Endothelial cell of umbilical vein (primary cell): Measurements from ENCODE around the gene APBA2. TPM values are rescaled to one million over a fixed set of nuclear protein-coding genes. Genes with fewer than 3 reads are reported as not detected.

Source experiments
- BruUV-seq: library from RNA; stranded (reverse); fragments of 400-500 nt; replicated peaks from 2 replicates; lab custom pipeline; 2021; lab: Mats Ljungman, UMichigan
- CTCF ChIA-PET: fragments of 300-600, 350-600 bp; sonication (Branson Sonifier 250); formaldehyde crosslinking; loops from one replicate; lab custom pipeline; 2021; ENCODE audit warnings: antibody characterized with exemption, inconsistent platforms; lab: Charles Lee
- POLR2A ChIA-PET: fragments of 300-600, 350-600 bp; sonication (Branson Sonifier 250); formaldehyde crosslinking; loops from one replicate; lab custom pipeline; 2021; ENCODE audit warnings: antibody characterized with exemption, inconsistent platforms; lab: Charles Lee
- DNase-seq: peaks from one replicate; pipeline ENCODE4 v3.0.0-alpha.2; 2011; ENCODE audit warnings: low read depth, low spot score
- FAIRE-seq: peaks from 2 replicates; lab custom pipeline; 2011; peaks lifted over from hg19 to GRCh38; lab: Jason Lieb, UNC
- H2AFZ ChIP-seq: 2 replicates; pipeline ENCODE4 v1.6.0; 2012; ENCODE audit warnings: low read depth, low read length, control low read depth, inconsistent platforms
- H3K27ac ChIP-seq: 2 replicates; pipeline ENCODE4 v1.5.1; 2011; ENCODE audit warnings: low read depth, mild to moderate bottlenecking, control low read depth, low read length, moderate library complexity; ENCODE audit not compliant: insufficient read depth
- H3K27me3 ChIP-seq, 2 experiments: 2 replicates each; pipeline versions ENCODE4 v1.6.0 to v1.6.1; 2011; ENCODE audit warnings: low read length in 2 of 2, mixed read lengths in 1 of 2; ENCODE audit not compliant: control insufficient read depth in 2 of 2, insufficient read depth in 2 of 2
- H3K36me3 ChIP-seq, 2 experiments: 2 replicates in 1 of 2; 3 replicates in 1 of 2; pipeline ENCODE4 v1.5.1; 2011; ENCODE audit warnings: low read length in 2 of 2, mild to moderate bottlenecking in 1 of 2, moderate library complexity in 1 of 2; ENCODE audit not compliant: control insufficient read depth in 2 of 2, insufficient read depth in 2 of 2; ENCODE audit errors: extremely low read depth in 1 of 2
- H3K4me1 ChIP-seq: 3 replicates; pipeline ENCODE4 v1.5.1; 2011; ENCODE audit warnings: mild to moderate bottlenecking, low read length; ENCODE audit not compliant: control insufficient read depth, insufficient read depth; ENCODE audit errors: extremely low read depth
- H3K4me2 ChIP-seq: 2 replicates; pipeline ENCODE4 v1.6.1; 2011; ENCODE audit warnings: low read length, control low read depth, mixed read lengths; ENCODE audit not compliant: insufficient read depth
- H3K4me3 ChIP-seq, 3 experiments: fragments of 200-600 bp in 1 of 3; sonication (generic), shearing (Covaris generic) in 1 of 3; replicated peaks in 1 of 3; 2 replicates each; pipeline ENCODE4 v1.5.1; 2011 to 2016; ENCODE audit warnings: control low read depth in 3 of 3, low read length in 3 of 3, mild to moderate bottlenecking in 2 of 3, inconsistent platforms in 1 of 3, low read depth in 1 of 3, moderate library complexity in 1 of 3; ENCODE audit not compliant: insufficient read depth in 1 of 3
- H3K79me2 ChIP-seq: 2 replicates; pipeline ENCODE4 v1.6.0; 2012; ENCODE audit warnings: low read length, inconsistent platforms; ENCODE audit not compliant: control insufficient read depth, insufficient read depth
- H3K9ac ChIP-seq: replicated peaks from 2 replicates; pipeline ENCODE3; 2011; ENCODE audit warnings: low read length, control low read depth; ENCODE audit not compliant: insufficient read depth; ENCODE audit errors: extremely low read depth
- H3K9me1 ChIP-seq: replicated peaks from 3 replicates; pipeline ENCODE4 v1.6.0; 2011; ENCODE audit warnings: mild to moderate bottlenecking, low read length; ENCODE audit not compliant: control insufficient read depth, insufficient read depth; ENCODE audit errors: extremely low read depth
- H3K9me3 ChIP-seq: replicated peaks from 2 replicates; pipeline ENCODE4 v1.5.1; 2012; ENCODE audit warnings: low read length, inconsistent platforms; ENCODE audit not compliant: control insufficient read depth, insufficient read depth
- H4K20me1 ChIP-seq: replicated peaks from 2 replicates; pipeline ENCODE3; 2011; ENCODE audit warnings: mild to moderate bottlenecking, low read length; ENCODE audit not compliant: control insufficient read depth, insufficient read depth; ENCODE audit errors: extremely low read depth
- CTCF ChIP-seq, 2 donors: IDR thresholded peaks; 1 replicate in 1 of 2; 2 replicates in 1 of 2; pipeline ENCODE4 v1.5.1; 2011; ENCODE audit warnings: low read length in 2 of 2, mild to moderate bottlenecking in 2 of 2, moderate library complexity in 2 of 2, control low read depth in 1 of 2, inconsistent platforms in 1 of 2, low read depth in 1 of 2; ENCODE audit not compliant: insufficient read depth in 1 of 2; ENCODE audit errors: extremely low read depth in 1 of 2
- FOS ChIP-seq: IDR thresholded peaks from 2 replicates; pipeline ENCODE4 v1.6.1; 2011; ENCODE audit warnings: mild to moderate bottlenecking, low read length, moderate library complexity, borderline replicate concordance; ENCODE audit not compliant: insufficient read depth
- MAX ChIP-seq: IDR thresholded peaks from 2 replicates; pipeline ENCODE4 v1.6.1; 2011; ENCODE audit not compliant: insufficient read depth, insufficient read length
- MYC ChIP-seq: IDR thresholded peaks from one replicate; pipeline ENCODE4 v1.6.1; 2011; ENCODE audit warnings: mild to moderate bottlenecking, low read depth, low read length
- POLR2A ChIP-seq: IDR thresholded peaks from 2 replicates; pipeline ENCODE4 v1.6.1; 2012; ENCODE audit warnings: low read depth, mild to moderate bottlenecking, control low read depth, low read length
- dilution Hi-C: fragments of 300-500 bp; cut with MboI; formaldehyde crosslinking; loops from one replicate; pipeline ENCODE4 v1.15.0; 2019; ENCODE audit warnings: low sequenced_read_pairs; ENCODE audit not compliant: extremely low pct_ligation_motif_present
- intact Hi-C: fragments of 100-400 bp; cut with micrococcal nuclease; formaldehyde crosslinking; loops from one replicate; pipeline ENCODE4 v1.10.0; 2022
- polyA plus RNA-seq, 4 experiments: library from polyadenylated mRNA; depleted of rRNA in 3 of 4; stranded (reverse) in 3 of 4; unstranded in 1 of 4; fragments of >200 nt; gene quantifications; 2 replicates each; pipeline versions ENCODE4 v1.2.1 to v1.2.3, GENCODE V29; 2011 to 2012; ENCODE audit warnings: missing spikeins in 1 of 4
- total RNA-seq: library from RNA; stranded (reverse); gene quantifications from 2 replicates; pipeline ENCODE4 v1.2.3, GENCODE V29; 2021

Gene APBA2
- total and polyA plus RNA-seq, 2 donors (not counting 3 experiments of a cell fraction or from before 2014, with no cell fraction given), result 5.7 to 11.1 TPM

DNA sequence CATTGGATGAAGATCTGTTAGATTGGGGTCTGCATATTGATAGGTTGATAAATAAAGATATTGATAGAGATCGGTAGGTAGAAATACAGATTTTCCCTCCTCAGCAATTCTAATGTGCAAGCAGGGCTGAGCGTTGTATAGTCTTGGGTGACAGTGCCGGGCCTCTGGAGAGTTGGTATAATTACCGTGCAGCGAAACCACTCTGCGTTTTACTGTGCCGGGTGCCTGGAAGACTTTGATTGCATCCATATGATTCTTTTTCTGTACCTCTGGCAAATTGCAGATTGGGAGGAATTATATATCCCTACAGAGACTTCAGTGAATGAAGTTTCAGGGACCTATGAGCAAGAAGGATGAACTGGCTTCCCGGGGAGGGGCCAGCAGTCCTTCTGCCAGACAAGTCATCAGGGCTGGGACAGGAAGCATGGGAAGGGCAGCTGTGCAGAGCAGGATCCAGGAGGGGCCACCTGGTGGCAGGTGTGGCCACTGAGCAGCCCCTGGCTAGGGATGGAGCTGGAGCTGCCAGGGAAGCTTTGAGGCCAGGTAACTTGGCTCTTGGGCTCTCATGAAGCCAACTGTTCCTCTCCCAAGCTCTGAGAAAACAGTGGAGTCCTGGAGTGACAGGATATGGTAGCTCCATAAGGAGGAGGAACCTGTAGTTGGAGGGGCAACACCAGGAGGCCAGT lies 132.5 kb downstream of the APBA2 start:
- no peak overlapping the region for H3K27ac ChIP-seq
- intact Hi-C loops, result loop anchor here (10.0 kb wide), 1 partner anchor 57 kb away; no protein-coding TSS in a partner anchor
- CTCF ChIA-PET, result no interaction called here
- H3K9me3 ChIP-seq, result no peaks in the 10 kb centered on the region
- POLR2A ChIA-PET, result no interaction called here
- no peaks in the 10 kb centered on the region for H3K4me1 ChIP-seq
- no peaks in the 10 kb centered on the region for H3K79me2 ChIP-seq
- no peak overlapping the region for H3K4me2 ChIP-seq
- dilution Hi-C loops, result no loop called here
- H3K9me1 ChIP-seq, result no peaks in the 10 kb centered on the region
- H3K9ac ChIP-seq, result no peak overlapping the region
- TF ChIP-seq CTCF (IDR thresholded peaks at IDR 0.05; ENCODE audit: extremely low read depth in 1 of 2, insufficient read depth in 1 of 2, low read depth in 1 of 2, low read length in 2 of 2), result no peak
- no peak for TF ChIP-seq FOS
- TF ChIP-seq MAX, result no peak
- TF ChIP-seq MYC, result no peak
- no peak for TF ChIP-seq POLR2A
- DNase-seq, result no peak
- no peaks in the 10 kb centered on the region for H3K36me3 ChIP-seq
- no peaks in the 10 kb centered on the region for H4K20me1 ChIP-seq
- no peak overlapping the region for H2AFZ ChIP-seq
- no TSS peak for BruUV-seq
- no peak for FAIRE-seq
- H3K4me3 ChIP-seq, result no peak overlapping the region
- no peaks in the 10 kb centered on the region for H3K27me3 ChIP-seq
